ENCODE measurements around the gene GGTLC1.

Gene GGTLC1

DNA sequence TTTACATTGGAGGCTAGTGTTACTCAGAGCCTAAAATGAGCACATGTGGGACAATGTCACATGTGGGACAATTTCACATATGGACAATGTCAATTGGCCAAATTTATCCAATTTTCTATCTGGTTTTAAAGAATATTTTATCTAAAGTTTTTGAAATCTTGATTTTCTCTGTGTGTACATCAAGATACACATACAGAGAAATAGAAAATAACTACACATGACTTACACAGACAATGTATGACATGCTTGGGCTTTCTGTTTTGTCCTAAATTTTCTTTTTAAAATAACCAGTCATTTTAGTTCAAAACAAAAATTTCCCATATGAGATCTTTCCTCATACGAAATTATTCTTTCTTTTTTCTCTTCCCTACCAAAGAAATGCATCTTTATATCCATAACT is 24.6 kb downstream of the GGTLC1 start:
- no peak for DNase-seq (ENCODE audit: low spot score)

DNA sequence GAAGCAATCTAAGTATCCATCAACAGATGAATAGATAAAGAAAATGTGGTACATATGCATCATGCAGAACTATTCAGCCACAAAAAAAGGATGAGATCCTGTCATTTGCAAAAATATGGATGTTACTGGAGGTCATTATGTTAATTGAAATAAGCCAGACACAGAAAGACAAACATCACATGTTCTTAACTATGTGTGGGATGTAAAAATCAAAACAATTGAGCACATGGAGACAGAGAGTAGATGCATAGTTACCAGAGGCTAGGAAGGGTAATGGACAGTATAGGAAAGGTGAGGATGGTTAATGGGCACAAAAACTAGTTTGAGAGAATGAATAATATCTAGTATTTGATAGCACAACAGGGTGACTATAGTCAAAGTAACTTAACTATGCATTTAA is 26.3 kb downstream of the GGTLC1 start:
- DNase-seq (ENCODE audit: low spot score) = no peak

DNA sequence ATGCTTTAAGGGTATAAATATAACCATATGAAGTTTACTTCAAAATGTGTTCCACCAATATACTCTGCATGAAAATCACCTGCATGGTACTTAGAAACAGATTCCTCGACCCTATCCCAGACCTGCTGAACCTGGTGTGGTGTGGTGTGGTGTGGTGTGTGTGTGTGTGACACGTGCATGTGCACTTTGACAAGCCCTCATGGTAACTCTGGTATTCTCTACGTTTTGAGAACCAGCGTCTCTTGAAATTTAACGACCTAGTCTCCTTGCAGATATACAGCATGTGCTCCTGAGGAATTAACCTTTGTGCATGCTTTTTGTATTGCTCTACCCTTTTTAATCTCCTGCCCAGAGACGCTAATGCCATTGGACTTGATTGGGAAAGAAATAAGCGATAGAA is 29.5 kb downstream of the GGTLC1 start:
- DNase-seq (ENCODE audit: low spot score) = no peak

DNA sequence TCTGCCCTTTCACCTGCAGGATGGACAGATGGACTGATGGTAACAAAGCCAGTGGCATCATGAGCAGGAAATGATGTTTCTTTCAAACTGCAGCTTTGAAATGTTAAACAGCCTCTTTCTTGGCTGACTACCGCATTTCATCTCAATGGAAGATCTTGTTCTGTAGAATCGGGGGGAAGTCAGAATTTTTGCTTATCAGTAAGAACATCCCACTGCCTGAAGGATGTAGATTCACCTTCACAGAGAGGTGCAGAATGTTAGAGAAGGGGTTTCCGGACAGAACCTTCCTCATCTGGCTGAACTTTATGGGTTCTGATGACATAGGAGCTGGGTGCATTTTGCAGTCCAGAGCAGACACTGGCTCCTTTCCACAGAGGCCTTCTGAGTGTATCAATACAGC is 32.7 kb downstream of the GGTLC1 start:
- no peak for DNase-seq (ENCODE audit: low spot score)

DNA sequence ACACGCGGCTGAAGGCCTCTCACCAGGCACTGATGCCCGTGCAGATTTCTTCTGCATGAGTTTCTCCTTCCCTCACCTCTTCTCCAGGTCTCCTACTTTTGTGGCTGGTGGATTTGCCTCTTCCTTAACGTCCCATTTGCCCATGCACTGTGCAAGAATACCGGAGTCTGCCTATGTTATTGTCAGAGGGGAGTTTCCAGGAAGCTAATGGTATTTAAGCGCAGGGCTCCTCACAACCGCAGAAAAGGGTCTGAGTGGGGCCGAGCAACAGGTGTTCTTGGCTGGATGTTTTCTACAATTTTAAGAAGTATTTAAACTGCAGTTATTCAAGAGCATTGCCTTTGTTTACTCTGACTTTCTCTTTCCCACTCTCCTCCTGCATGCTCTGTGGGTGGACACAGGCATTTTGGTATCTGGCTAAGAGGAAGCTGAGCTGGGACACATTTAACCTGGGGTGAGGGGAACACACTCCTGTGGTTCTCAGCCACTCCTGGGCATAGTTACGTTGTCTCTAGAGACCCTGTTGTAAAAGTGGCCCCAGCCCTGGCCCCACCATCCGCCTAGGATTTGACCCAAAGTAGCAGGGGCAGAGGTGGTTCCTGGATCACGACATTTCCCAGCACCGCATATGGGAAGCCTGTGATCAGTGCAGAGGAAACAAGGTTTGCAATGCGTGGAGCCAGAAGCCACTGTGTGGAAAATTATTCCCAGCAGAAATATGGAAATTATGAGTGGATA is 34.4 kb downstream of the GGTLC1 start:
- no peak for DNase-seq (ENCODE audit: low spot score)

DNA sequence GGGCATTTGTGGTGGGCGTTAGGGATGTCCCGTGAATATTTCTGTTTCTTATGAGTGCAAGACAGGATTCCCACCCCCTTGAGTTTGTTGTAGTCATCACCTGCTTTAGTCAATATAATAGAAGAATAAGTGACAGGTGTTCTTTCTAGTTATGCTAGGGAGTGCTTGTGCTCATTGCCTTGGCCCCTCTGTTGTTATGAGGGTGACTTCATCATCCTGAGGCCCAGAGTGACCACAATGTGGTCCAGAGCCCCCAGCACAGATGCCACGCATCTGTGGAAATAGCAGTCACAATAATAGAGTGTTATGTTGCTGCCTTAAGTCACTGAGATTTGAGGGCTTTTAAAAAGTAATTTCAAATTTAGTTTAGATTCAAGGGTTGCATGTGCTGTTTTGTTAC is 42.4 kb downstream of the GGTLC1 start:
- DNase-seq (ENCODE audit: low spot score) = no peak

DNA sequence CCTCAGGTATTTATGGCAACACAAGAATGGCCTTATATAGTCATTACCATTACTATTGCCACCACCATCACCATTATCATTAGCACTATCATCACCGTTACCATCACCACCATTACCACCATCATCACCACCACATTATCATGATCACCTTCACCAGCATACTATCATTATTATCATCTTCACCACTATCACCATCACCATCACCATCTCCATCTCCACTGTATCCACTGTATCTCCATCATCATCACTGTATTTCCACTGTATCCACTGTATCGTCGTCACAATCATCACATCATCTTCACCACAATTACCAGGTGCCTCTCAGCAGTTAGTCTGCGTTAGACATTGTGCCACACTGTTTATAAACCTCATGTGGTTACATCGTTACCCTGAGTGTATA is 45.3 kb downstream of the GGTLC1 start:
- DNase-seq (ENCODE audit: low spot score) = no peak

DNA sequence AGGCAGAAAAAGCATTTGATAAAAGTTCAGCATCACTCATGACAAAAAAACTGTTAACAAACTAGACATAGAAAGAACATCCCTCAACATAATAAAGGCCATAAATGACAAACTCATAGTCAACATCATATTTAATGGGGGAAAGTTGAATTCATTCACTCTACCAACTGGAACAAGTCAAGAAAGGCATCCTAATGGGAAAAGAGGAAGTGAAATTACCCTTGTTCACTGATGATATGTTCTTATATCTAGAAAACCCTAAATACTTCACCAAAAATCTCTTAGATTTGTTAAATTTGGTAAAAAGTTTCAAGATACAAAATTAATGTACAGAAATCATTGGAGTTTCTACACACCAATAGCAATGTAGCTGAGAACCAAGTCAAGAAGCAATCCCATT is 48.9 kb downstream of the GGTLC1 start:
- DNase-seq (ENCODE audit: low spot score) = no peak

DNA sequence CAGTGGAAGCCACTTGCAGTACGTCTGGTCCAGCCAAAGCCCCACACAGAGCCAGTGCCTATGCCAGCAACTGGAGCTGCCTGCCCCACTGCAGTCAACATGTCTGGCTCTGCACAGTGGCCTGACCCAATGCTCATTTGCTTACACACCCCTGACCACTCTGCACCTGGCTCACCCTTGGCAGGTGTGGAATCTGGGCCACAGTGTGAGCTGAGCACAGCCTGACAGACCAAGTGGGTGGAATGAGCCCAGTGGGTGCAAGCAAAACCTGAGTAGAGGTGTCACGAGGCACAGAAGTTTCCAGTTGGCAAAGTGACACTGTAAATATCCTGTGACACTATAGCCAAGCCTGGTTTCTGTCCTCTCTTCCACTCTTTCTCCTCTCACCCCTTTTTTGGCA is 49.5 kb downstream of the GGTLC1 start:
- DNase-seq (ENCODE audit: low spot score) = no peak

DNA sequence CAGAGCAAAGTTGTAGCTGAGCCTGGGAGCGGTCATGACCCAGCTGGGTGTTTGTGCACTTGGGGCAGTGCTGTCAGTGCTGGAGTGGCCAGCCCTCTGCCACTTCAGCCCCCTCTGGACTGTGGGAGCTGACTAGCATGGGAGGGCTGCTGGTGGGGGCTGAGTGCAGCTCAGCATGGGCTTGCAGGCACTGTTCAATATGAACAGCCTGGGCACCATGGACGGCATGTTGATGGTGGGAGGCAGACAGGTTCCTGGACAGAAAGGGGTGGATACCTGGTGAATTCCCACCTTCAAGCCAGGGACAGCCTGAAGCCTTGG is 50.5 kb downstream of the GGTLC1 start:
- no peak for DNase-seq (ENCODE audit: low spot score)

DNA sequence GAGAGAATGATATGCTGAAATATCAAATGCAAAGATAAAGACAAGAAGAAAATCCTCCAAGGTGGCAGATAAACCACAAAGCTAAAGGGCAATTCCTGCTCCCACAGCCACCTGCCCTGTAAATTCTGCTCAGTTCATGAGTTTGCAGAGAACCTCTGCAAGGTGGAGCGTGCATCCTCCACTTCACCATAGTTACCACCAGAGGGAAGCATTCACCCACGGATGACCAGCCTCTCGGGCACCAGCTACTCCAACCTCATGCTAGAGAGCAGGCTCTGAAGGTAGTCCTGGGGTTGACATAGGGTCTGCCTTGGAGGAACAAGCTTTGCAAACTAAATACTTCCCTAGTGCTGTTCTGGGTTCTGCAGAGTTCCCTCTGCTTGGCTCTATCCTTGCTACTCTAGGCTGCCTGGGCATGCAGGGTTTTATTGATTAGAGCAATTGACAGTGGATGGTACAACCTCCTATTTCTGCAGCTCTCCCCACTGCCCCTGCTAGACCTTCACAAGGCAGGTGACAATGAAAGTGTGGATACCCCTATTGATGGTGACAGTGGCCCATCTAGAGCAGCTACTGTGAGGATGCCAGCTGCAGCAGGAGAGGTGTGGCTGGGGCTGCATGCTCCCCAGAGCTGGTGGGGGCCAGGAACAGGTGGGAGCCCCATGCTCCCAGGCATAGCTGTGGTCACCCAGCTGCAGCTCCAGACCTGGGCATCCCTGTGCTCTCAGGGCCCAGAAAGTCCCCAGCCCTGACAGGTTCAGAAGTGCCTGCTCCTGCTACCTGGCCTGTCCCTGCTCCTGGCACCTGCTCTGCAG is 51.1 kb downstream of the GGTLC1 start:
- peak; percentile 57 for DNase-seq (ENCODE audit: low spot score)

Data from LoVo (cell line).